Measurements from ENCODE around the gene CTNNBIP1.

DNA sequence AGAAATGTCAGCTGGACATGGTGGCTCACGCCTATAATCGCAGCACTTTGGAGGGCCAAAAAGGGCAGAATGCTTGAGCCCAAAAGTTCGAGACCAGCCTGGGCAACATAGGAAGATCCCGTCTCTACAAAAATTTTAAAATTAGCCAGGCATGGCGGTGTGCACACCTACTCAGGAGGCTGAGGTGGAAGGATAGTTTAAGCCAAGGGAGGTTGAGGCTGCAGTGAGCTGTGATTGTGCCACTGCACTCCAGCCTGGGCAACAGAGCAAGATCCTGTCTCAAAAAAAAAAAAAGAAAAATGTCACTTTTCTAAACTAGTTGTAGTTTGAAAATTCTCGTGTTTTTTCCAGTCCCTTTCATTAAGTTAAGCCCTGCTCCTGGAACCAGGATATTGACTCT lies 95.5 kb downstream of the CTNNBIP1 start:
- no peak for TF ChIP-seq REST (IDR thresholded peaks at IDR 0.05; ENCODE audit: insufficient read depth in 1 of 2, low read depth in 2 of 2, low read length in 2 of 2)
- TF ChIP-seq POLR2AphosphoS5 (IDR thresholded peaks at IDR 0.05; ENCODE audit: low read depth, low read length): no peak
- no peak for TF ChIP-seq TAF1 (IDR thresholded peaks at IDR 0.05; ENCODE audit: borderline replicate concordance, insufficient read depth, low read length)
- no peak for TF ChIP-seq SIN3A (IDR thresholded peaks at IDR 0.05; ENCODE audit: borderline replicate concordance, insufficient read depth, low read length)
- TF ChIP-seq FOXP2 (optimal IDR thresholded peaks at IDR 0.05; ENCODE audit: borderline replicate concordance, extremely low read depth, extremely low read length, insufficient read depth): no peak
